Parathyroid adenoma (tissue), 2 donors: ENCODE results near the gene TTC28.

ENCODE experiments used
- H2AFZ ChIP-seq: fragments of 300-600 bp; sonication (generic); one replicate; pipeline ENCODE4 v1.7.0; 2017; ENCODE audit warnings: antibody characterized with exemption, mild to moderate bottlenecking
- H3K27ac ChIP-seq: fragments of 300-600 bp; sonication (generic); one replicate; pipeline ENCODE4 v1.7.0; 2017
- H3K27me3 ChIP-seq: fragments of 300-600 bp; sonication (generic); one replicate; pipeline ENCODE4 v1.7.0; 2017; ENCODE audit warnings: low read length; ENCODE audit not compliant: control insufficient read depth, insufficient read depth
- H3K36me3 ChIP-seq: fragments of 300-600 bp; sonication (generic); one replicate; pipeline ENCODE4 v1.7.0; 2017; ENCODE audit warnings: low read length; ENCODE audit not compliant: control insufficient read depth, insufficient read depth
- H3K4me1 ChIP-seq: fragments of 300-600 bp; sonication (generic); one replicate; pipeline ENCODE4 v1.7.0; 2017; ENCODE audit warnings: control low read depth
- H3K4me2 ChIP-seq: fragments of 300-600 bp; sonication (generic); one replicate; pipeline ENCODE4 v1.7.0; 2017; ENCODE audit warnings: low read length
- H3K4me3 ChIP-seq: fragments of 300-600 bp; sonication (generic); one replicate; pipeline ENCODE4 v1.7.0; 2017; ENCODE audit warnings: low read depth, low read length
- H3K79me2 ChIP-seq: fragments of 300-600 bp; sonication (generic); one replicate; pipeline ENCODE4 v1.7.0; 2017; ENCODE audit warnings: control low read depth
- H3K9ac ChIP-seq: fragments of 300-600 bp; sonication (generic); one replicate; pipeline ENCODE4 v1.7.0; 2017; ENCODE audit warnings: mild to moderate bottlenecking
- H3K9me3 ChIP-seq: fragments of 300-600 bp; sonication (generic); one replicate; pipeline ENCODE4 v1.7.0; 2017; ENCODE audit warnings: low read length; ENCODE audit not compliant: control insufficient read depth
- TF ChIP-seq, protein P1 (sequence below): fragments of 300-600 bp; sonication (generic); IDR thresholded peaks from one replicate; pipeline ENCODE4 v1.7.0; 2017; ENCODE audit warnings: antibody characterized with exemption, mild to moderate bottlenecking
- donor health status: primary hyperparathyroidism.

The TTC28 gene

DNA sequence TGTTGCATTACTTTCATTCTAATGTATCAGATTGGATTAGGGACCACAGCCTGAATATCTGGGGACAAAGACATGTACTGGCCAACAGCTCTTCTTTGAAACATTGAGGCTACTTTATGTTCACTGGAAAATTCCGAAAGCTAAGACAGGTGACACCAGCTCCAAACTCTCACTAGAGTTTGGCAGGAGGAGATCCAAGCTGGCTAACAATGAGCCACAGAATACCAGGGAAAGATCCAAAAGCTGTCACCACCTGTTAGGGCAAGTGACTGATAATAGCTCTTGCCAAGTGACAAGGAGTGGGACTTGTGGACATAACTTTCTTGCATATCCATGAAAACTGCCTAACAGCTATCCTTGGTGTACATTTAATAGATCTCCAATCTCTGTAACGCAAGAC lies 333.3 kb downstream of the TTC28 start:
- no peaks in the 10 kb centered on the region for H3K4me1 ChIP-seq
- H2AFZ ChIP-seq, result no peak overlapping the region

DNA sequence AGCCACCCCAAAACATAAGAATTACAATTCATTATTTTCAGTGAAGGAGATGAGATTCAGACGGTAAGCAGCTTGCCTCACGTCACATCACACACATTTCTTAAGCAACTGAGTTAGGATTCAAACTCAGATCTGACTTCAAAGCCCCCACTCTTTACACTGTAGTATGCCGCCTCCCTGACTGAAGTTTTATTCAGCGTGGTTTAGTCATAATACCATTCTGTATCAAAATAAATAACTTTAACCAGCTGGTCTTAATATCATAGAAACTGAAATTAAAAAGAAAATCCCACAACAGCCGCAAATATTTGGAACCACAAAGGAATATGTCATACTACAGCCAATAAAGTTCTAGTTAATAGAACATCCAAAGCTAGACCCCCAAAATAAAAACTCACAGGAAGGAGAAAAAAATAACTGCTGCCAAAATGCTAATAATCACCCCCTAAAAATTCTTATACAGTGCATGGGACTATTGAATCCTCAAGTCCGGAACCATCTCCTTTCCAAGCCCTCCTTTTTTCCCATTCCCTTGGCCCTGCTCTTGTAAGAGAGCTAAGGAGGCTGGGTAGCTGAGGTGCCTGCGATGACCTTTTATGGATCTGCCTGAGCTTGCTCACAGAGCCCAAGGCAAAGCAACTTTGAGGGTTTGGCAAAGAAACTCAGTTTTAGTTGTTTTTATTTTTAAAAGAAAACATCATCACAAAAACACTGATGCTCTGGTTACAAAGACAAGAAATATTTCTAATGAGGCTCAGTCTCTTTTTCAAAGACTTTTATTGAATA lies 334.5 kb downstream of the TTC28 start:
- Histone ChIP-seq H3K27ac (no peak overlapping the region), H3K4me3 (no peak overlapping the region)

More for the DNA sequence above, 333.3 kb downstream of the TTC28 start:
- no peaks in the 10 kb centered on the region for H3K27me3 ChIP-seq
- TF ChIP-seq, protein P1, sequence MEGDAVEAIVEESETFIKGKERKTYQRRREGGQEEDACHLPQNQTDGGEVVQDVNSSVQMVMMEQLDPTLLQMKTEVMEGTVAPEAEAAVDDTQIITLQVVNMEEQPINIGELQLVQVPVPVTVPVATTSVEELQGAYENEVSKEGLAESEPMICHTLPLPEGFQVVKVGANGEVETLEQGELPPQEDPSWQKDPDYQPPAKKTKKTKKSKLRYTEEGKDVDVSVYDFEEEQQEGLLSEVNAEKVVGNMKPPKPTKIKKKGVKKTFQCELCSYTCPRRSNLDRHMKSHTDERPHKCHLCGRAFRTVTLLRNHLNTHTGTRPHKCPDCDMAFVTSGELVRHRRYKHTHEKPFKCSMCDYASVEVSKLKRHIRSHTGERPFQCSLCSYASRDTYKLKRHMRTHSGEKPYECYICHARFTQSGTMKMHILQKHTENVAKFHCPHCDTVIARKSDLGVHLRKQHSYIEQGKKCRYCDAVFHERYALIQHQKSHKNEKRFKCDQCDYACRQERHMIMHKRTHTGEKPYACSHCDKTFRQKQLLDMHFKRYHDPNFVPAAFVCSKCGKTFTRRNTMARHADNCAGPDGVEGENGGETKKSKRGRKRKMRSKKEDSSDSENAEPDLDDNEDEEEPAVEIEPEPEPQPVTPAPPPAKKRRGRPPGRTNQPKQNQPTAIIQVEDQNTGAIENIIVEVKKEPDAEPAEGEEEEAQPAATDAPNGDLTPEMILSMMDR, result no peak
- no peak overlapping the region for H3K4me3 ChIP-seq
- no peak overlapping the region for H3K9ac ChIP-seq
- no peaks in the 10 kb centered on the region for H3K9me3 ChIP-seq
- H3K36me3 ChIP-seq, result no peaks in the 10 kb centered on the region
- H3K27ac ChIP-seq, result no peak overlapping the region
- H3K4me2 ChIP-seq, result no peak overlapping the region
- H3K79me2 ChIP-seq, result no peaks in the 10 kb centered on the region

DNA sequence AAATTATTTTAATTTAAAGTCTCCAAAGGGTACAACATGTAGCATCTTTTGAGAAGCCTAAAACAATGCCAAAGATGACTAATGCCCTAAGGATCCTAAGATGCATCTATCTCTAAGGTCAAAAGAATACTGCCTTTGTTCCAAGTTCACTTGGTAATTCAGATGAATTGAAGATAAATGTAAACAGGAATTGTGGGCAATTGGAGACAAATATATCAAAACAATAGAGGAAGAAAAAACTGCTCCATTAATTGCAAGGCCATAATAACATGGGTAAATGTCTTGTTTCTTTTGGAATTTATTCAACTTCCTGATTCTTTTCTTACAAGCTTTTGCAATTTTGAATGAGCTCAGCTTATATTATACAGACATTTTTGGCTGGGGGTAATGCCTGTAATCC lies 338.6 kb downstream of the TTC28 start:
- Histone ChIP-seq H3K27me3 (no peaks in the 10 kb centered on the region), H3K36me3 (no peaks in the 10 kb centered on the region), H3K79me2 (no peaks in the 10 kb centered on the region), H3K27ac (no peak overlapping the region), H3K9me3 (no peaks in the 10 kb centered on the region), H3K9ac (no peak overlapping the region), H3K4me1 (no peaks in the 10 kb centered on the region), H2AFZ (no peak overlapping the region), H3K4me3 (no peak overlapping the region), H3K4me2 (no peak overlapping the region)
- TF ChIP-seq, protein P1, result no peak

More for the DNA sequence above, 334.5 kb downstream of the TTC28 start:
- no peaks in the 10 kb centered on the region for H3K27me3 ChIP-seq
- TF ChIP-seq, protein P1, result no peak
- H2AFZ ChIP-seq, result no peak overlapping the region
- no peaks in the 10 kb centered on the region for H3K4me1 ChIP-seq
- no peaks in the 10 kb centered on the region for H3K79me2 ChIP-seq
- H3K9ac ChIP-seq, result no peak overlapping the region
- no peaks in the 10 kb centered on the region for H3K36me3 ChIP-seq
- H3K9me3 ChIP-seq, result no peaks in the 10 kb centered on the region
- no peak overlapping the region for H3K4me2 ChIP-seq

- Histone ChIP-seq H3K27ac (no peak overlapping the region), H3K79me2 (no peaks in the 10 kb centered on the region), H3K9me3 (no peaks in the 10 kb centered on the region), H3K4me1 (peaks cover 3% of the 10 kb centered on the region), H3K9ac (no peak overlapping the region), H3K27me3 (no peaks in the 10 kb centered on the region), H3K36me3 (no peaks in the 10 kb centered on the region), H3K4me3 (no peak overlapping the region), H2AFZ (no peak overlapping the region), H3K4me2 (no peak overlapping the region)
- TF ChIP-seq, protein P1, result no peak
Observed at GRCh38 chr22:28333088-28333487, 346.6 kb downstream of the TTC28 start.

DNA sequence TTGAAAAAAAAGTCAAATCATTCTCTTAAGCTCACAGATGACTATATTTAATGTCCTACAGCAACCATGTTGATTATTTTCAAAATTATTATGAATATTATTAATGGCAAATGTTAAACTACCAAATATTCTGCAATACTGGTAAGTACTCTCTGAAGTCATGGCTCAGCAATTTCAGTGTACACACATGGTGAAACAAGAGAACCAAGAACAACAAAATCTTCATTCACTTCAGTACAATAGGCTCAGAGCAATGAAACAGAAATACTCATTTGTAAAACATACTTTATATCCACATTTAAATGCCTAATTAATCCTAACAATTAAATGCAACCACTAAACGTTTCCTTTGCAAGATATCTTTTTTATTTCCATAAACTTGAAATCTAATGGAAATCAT lies 347.2 kb downstream of the TTC28 start:
- Histone ChIP-seq H2AFZ (no peak overlapping the region), H3K27ac (no peak overlapping the region), H3K4me1 (peaks cover 3% of the 10 kb centered on the region), H3K9ac (no peak overlapping the region), H3K4me2 (no peak overlapping the region), H3K9me3 (no peaks in the 10 kb centered on the region), H3K79me2 (no peaks in the 10 kb centered on the region), H3K27me3 (no peaks in the 10 kb centered on the region), H3K4me3 (no peak overlapping the region), H3K36me3 (no peaks in the 10 kb centered on the region)
- TF ChIP-seq, protein P1, result no peak
